GM23338 (cell line): ENCODE data around the gene PDIK1L. TPM values are rescaled to one million over a fixed set of nuclear protein-coding genes. Genes with fewer than 3 reads are reported as not detected.

ENCODE experiments used
- ATAC-seq: fragments of 200-7000 bp; cut with Tn5 transposase; 3 replicates; pipeline ENCODE4 v1.9.1; 2020
- DNase-seq: peaks from one replicate; pipeline ENCODE4 v3.0.0-alpha.2; 2015; ENCODE audit warnings: low spot score
- H2AFZ ChIP-seq: fragments of 200-600 bp; sonication (generic); 2 replicates; pipeline ENCODE4 v1.8.0; 2016; ENCODE audit warnings: antibody characterized with exemption, mild to moderate bottlenecking, moderate library complexity
- H3F3A ChIP-seq: fragments of 200-600 bp; sonication (generic); replicated peaks from 2 replicates; pipeline ENCODE4 v1.8.0; 2017; ENCODE audit warnings: antibody characterized with exemption, mixed run types, low read depth
- H3K27ac ChIP-seq: fragments of 200-600 bp; sonication (generic); 2 replicates; pipeline ENCODE4 v1.6.1; 2016; ENCODE audit warnings: low read depth
- H3K27me3 ChIP-seq: fragments of 200-600 bp; sonication (generic); 2 replicates; pipeline ENCODE4 v1.8.0; 2016; ENCODE audit warnings: mild to moderate bottlenecking, mixed run types, moderate library complexity; ENCODE audit not compliant: insufficient read depth
- H3K36me3 ChIP-seq: fragments of 200-600 bp; sonication (generic); 2 replicates; pipeline ENCODE4 v1.8.0; 2016; ENCODE audit warnings: mild to moderate bottlenecking; ENCODE audit not compliant: insufficient read depth
- H3K4me1 ChIP-seq: fragments of 200-600 bp; sonication (generic); 2 replicates; pipeline ENCODE4 v1.8.0; 2016; ENCODE audit warnings: mild to moderate bottlenecking, moderate library complexity; ENCODE audit not compliant: insufficient read depth
- H3K4me2 ChIP-seq: fragments of 200-600 bp; sonication (generic); 2 replicates; pipeline ENCODE4 v1.7.1; 2017; ENCODE audit warnings: mixed run types
- H3K4me3 ChIP-seq: fragments of 200-600 bp; sonication (generic); 2 replicates; pipeline ENCODE4 v1.6.1; 2016; ENCODE audit warnings: mixed run types
- H3K79me2 ChIP-seq: fragments of 200-600 bp; sonication (generic); replicated peaks from 2 replicates; pipeline ENCODE4 v1.8.0; 2017; ENCODE audit warnings: mild to moderate bottlenecking; ENCODE audit not compliant: insufficient read depth
- H3K9me2 ChIP-seq: fragments of 200-600 bp; sonication (generic); 2 replicates; pipeline ENCODE4 v1.8.0; 2017; ENCODE audit not compliant: insufficient read depth
- H4K20me1 ChIP-seq: fragments of 200-600 bp; sonication (generic); replicated peaks from 2 replicates; pipeline ENCODE4 v1.8.0; 2017; ENCODE audit warnings: mild to moderate bottlenecking; ENCODE audit not compliant: insufficient read depth
- H3K27ac Mint-ChIP-seq: 2 replicates; pipeline ENCODE4 v1.8.0; 2020; ENCODE audit warnings: inconsistent platforms, mild to moderate bottlenecking, moderate library complexity, mixed read lengths
- H3K27me3 Mint-ChIP-seq: 3 replicates; pipeline ENCODE4 v1.8.0; 2022; ENCODE audit warnings: low read depth, mild to moderate bottlenecking, moderate library complexity, mixed read lengths, inconsistent platforms; ENCODE audit not compliant: insufficient read depth, poor library complexity
- H3K36me3 Mint-ChIP-seq: 3 replicates; pipeline ENCODE4 v1.8.0; 2021; ENCODE audit warnings: low read depth, mild to moderate bottlenecking, inconsistent platforms, moderate library complexity, mixed read lengths
- H3K4me1 Mint-ChIP-seq: 3 replicates; pipeline ENCODE4 v1.8.0; 2020; ENCODE audit warnings: mild to moderate bottlenecking, inconsistent platforms, mixed read lengths
- H3K4me3 Mint-ChIP-seq: 3 replicates; pipeline ENCODE4 v1.8.0; 2021; ENCODE audit warnings: moderate library complexity, mild to moderate bottlenecking, inconsistent platforms, mixed read lengths
- H3K9me3 Mint-ChIP-seq: 3 replicates; pipeline ENCODE4 v1.8.0; 2020; ENCODE audit warnings: moderate library complexity, mild to moderate bottlenecking, inconsistent platforms, mixed read lengths
- CREB1 ChIP-seq: fragments of 250-450 bp; sonication (Bioruptor Pico); IDR thresholded peaks from 2 replicates; pipeline ENCODE4 v1.5.0; 2020; ENCODE audit warnings: low read depth, mild to moderate bottlenecking, moderate library complexity
- CTCF ChIP-seq, 2 experiments: fragments of 200-600 bp in 1 of 2; sonication (generic) in 1 of 2; conservative IDR thresholded peaks; 2 replicates each; pipeline versions ENCODE4 v1.5.1 to v1.6.1; 2016 to 2017; ENCODE audit warnings: antibody characterized with exemption in 2 of 2, low read depth in 2 of 2, mild to moderate bottlenecking in 2 of 2, moderate library complexity in 1 of 2
- ETS1 ChIP-seq: IDR thresholded peaks from 2 replicates; pipeline ENCODE4 v1.6.1; 2016; ENCODE audit warnings: antibody characterized with exemption
- EZH2 ChIP-seq: fragments of 200-600 bp; sonication (generic); IDR thresholded peaks from one replicate; pipeline ENCODE4 v1.8.0; 2017; ENCODE audit warnings: antibody characterized with exemption, mild to moderate bottlenecking, low read depth; ENCODE audit not compliant: unreplicated experiment
- EZH2phosphoT487 ChIP-seq: fragments of 200-600 bp; sonication (generic); IDR thresholded peaks from one replicate; pipeline ENCODE4 v1.8.1; 2018; ENCODE audit warnings: antibody characterized with exemption; ENCODE audit not compliant: unreplicated experiment
- NANOG ChIP-seq: IDR thresholded peaks from 2 replicates; pipeline ENCODE4 v1.6.1; 2016; ENCODE audit warnings: antibody characterized with exemption, borderline replicate concordance
- REST ChIP-seq: IDR thresholded peaks from one replicate; pipeline ENCODE4 v1.6.1; 2018; ENCODE audit warnings: antibody characterized with exemption; ENCODE audit not compliant: unreplicated experiment
- STAT1 ChIP-seq: IDR thresholded peaks from one replicate; pipeline ENCODE4 v1.6.1; 2016; ENCODE audit warnings: antibody characterized with exemption; ENCODE audit not compliant: unreplicated experiment
- ZNF114 ChIP-seq: fragments of 250-450 bp; sonication (Bioruptor Pico); IDR thresholded peaks from 2 replicates; pipeline ENCODE4 v1.5.0; 2020; ENCODE audit warnings: mild to moderate bottlenecking, moderate library complexity
- ZNF331 ChIP-seq: fragments of 250-450 bp; sonication (Bioruptor Pico); IDR thresholded peaks from 2 replicates; pipeline ENCODE4 v1.5.0; 2020; ENCODE audit warnings: low read depth, mild to moderate bottlenecking, moderate library complexity
- ZNF462 ChIP-seq: fragments of 250-450 bp; sonication (Bioruptor Pico); IDR thresholded peaks from 2 replicates; pipeline ENCODE4 v1.5.0; 2020; ENCODE audit warnings: mild to moderate bottlenecking, moderate library complexity
- polyA plus RNA-seq: library from polyadenylated mRNA; unstranded; fragments of >200 nt; fragmentation: Nextera tagmentation; extraction: Ambion mirVana; gene quantifications from 2 replicates; pipeline ENCODE4 v1.2.1, GENCODE V29; 2016
- total RNA-seq: library from RNA; depleted of rRNA; stranded (reverse); fragments of >200 nt; shearing (Covaris generic); gene quantifications from 2 replicates; pipeline ENCODE4 v1.2.3, GENCODE V29; 2014

PDIK1L gene
- total and polyA plus RNA-seq, 2 experiments from 2014 or later = 1.6 to 3.0 TPM

GRCh38 chr1:26067432-26067911 is 44.2 kb upstream of the PDIK1L start, which contains the start of gene TRIM63:
TRIM63 (minus strand) TSS chr1:26067630; CDS start chr1:26067494, 136 bp downstream.
- H3K4me3 ChIP-seq = no peak within 1 kb of the TSS
- H2AFZ ChIP-seq = no peak within 1 kb of the TSS
- H3K27me3 Mint-ChIP-seq = peaks cover 15% of the 10 kb centered on the region
- no peaks in the 10 kb centered on the region for H3K36me3 Mint-ChIP-seq
- DNase-seq (no peak), ATAC-seq (no peak)
- no peaks in the 10 kb centered on the region for H3K79me2 ChIP-seq
- no peaks in the 10 kb centered on the region for H3K27me3 ChIP-seq
- TF ChIP-seq CREB1 (CRISPR knock-in tag) (no peak), NANOG (no peak), REST (no peak), EZH2 (no peak), CTCF (conservative IDR thresholded peaks at IDR 0.05; ENCODE audit: low read depth in 2 of 2) (no peak), ZNF331 (CRISPR knock-in tag) (no peak), ETS1 (no peak), STAT1 (no peak), EZH2phosphoT487 (no peak), ZNF114 (CRISPR knock-in tag) (no peak), ZNF462 (CRISPR knock-in tag) (no peak)
- no peak within 1 kb of the TSS for H3K4me3 Mint-ChIP-seq
- H3K4me1 ChIP-seq = no peaks in the 10 kb centered on the region
- H3K27ac Mint-ChIP-seq = no peak within 1 kb of the TSS
- H3K4me1 Mint-ChIP-seq = peaks cover 6% of the 10 kb centered on the region
- no peaks in the 10 kb centered on the region for H3K9me3 Mint-ChIP-seq
- no peak within 1 kb of the TSS for H3K27ac ChIP-seq
- no peaks in the 10 kb centered on the region for H3F3A ChIP-seq
- no peaks in the 10 kb centered on the region for H4K20me1 ChIP-seq
- H3K9me2 ChIP-seq = no peaks in the 10 kb centered on the region
- no peak within 1 kb of the TSS for H3K4me2 ChIP-seq
- H3K36me3 ChIP-seq = no peaks in the 10 kb centered on the region
